ENCODE measurements around the gene ANKRD23.
"Not testable (repeated sequence)": the region's sequence is repeated elsewhere in the genome, so short reads cannot be mapped to it uniquely, and the experiment has no call there.

The ANKRD23 gene

DNA sequence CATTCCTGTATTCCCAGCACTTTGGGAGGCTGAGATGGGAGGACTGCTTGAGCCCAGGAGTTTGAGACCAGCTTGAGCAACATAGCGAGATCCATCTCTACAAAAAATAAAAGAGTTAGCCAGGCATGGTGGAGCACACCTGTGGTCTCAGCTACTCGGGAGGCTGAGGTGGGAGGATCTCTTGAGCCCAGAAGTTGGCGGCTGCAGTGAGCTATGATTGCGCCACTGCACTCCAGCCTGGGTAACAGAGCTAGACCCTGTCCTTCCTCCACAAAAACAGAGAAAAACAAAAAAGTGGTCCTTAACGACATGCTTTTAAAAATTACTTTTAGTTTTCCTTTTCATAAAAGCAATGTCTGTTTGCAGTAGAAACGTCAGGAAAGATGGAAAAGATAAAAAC is 47.3 kb downstream of the ANKRD23 start:
- not testable (repeated sequence) for DNase-seq (ENCODE audit: low spot score)

DNA sequence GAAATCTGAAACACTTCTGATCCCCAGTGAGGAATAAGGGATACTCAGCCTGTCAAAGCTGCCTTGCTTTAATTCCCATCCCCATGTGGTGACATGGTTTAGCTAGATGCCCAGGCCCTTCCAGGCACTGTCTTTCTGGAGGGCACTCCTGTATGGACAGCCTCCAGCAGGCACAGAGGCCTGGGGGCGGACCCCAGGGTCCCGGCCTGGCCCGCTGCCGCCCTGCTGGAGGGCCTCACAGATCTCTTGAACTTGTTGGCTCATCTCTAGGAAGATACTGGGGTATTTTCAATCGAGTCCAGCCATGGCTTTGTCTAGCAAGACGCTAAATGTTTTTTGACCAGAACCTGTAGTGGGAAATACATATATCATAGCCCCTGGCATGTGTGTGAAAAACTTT is 48.7 kb downstream of the ANKRD23 start:
- no peak for DNase-seq (ENCODE audit: low spot score)

- DNase-seq (ENCODE audit: low spot score) = no peak
These were observed 50.8 kb downstream of the ANKRD23 start for GRCh38 chr2:96792772-96793749.

DNA sequence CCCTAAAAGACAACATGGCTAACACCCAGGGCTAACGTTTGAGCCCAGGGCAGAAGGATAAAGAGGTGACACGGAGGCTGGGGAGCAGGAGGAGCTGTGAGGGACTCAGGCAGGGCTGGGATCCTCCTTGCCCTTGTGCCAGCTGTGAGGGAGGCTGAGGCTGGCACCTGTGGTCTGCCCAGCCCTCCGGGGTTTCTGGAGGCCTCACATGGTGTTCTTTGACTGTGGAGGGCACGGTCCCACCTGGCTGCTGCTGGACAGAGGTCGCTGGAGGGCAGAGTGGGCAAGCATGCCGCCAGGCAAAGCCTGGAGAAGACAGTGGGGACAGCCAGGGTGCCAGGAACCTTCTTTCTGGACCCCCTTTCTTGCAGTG is 54.6 kb downstream of the ANKRD23 start:
- DNase-seq (ENCODE audit: low spot score) = no peak

DNA sequence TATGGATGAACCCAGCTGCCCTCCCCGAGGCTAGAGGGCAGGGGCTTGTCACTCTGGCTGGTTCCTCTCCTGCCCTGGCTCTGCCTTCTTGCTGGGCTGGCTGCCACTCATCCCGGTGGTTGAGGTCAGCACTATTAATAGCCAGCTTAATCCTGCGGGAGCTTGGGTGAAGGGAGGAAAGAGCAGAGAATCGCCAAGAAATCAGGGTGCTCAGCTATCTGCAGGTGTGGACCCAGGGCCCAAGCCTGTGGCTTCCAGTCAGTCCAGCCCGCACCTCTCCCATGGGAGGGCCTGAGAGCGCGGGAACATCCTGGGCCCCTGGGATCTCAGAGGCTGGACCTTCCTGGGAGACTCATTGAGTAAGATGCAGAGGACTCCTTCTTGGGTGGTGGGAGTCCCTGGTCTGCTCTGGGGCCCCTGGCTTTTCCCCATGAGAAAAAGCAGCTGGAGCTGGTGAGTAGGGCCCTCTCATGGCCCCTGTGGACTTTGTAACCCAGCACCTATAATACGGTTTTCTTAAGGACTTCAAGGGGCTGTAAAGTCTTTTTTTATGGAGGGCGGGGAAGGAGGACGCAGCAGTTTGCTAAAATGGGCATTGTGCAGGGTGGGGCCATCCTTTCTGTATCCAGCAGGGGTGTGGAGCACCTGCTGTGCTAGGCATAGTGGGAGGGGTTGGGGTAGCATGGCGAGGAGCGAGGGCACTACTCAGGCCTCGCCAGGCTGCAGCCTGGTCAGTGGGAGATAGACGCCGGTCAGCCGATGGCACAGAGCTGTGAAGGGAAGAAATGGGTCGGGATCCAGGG is 55.2 kb downstream of the ANKRD23 start:
- DNase-seq (ENCODE audit: low spot score) = no peak
